Measurements from ENCODE around the gene HOXA9.

HOXA9 gene

GRCh38 chr7:27185854-27186667 is 20.7 kb upstream of the HOXA9 start:
- peaks cover 21% of the 10 kb centered on the region for H3K4me1 Mint-ChIP-seq (ENCODE audit: low read depth)
- peak overlapping the region; percentile 63 for H3K4me3 Mint-ChIP-seq
- H3K36me3 Mint-ChIP-seq (ENCODE audit: low read depth) = peaks cover 10% of the 10 kb centered on the region
- peak overlapping the region; percentile 87 for H3K27ac Mint-ChIP-seq
- H3K9me3 Mint-ChIP-seq = no peaks in the 10 kb centered on the region
- peaks cover 92% of the 10 kb centered on the region for H3K27me3 Mint-ChIP-seq (ENCODE audit: low read depth)

DNA sequence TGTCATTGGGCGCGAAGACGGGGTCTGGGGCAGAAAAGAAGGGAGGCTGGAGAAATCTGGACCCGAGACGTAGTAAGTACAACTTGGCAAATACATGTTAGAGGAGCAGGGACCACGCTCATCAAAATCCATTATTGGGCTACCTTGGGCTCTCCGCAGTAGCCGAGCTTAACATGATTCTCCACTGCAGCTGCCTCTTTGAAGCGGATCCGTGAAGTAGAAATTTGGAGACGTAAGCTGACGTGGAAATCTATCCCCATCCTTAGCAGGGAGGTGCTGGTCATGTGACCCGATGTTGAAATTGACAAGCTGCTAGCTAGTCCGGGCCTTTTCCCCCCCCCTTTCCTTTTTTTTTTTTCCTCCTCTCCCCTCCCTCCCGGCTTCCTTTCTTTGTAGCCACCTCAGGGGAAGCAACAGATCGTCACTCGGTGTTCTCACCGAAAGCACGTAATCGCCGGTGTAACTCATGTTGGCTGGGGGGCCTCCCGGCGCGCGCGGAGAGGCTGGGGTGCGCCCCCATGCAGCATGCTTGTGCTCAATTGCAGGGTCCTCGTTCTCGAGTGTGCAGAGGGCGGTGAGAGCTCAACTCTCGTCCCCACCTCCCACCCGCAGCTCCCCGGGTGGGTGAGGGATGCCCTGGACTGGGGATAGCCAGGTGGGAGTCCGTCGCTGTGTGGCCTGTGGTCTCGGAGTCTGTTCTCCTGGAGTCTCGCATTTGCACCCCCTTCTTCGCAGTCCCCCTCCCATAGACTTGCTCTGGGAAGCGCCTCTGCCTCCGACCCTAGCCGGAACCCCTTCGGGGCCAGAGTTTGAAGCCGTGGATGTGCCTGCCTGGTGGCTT is 19.9 kb upstream of the HOXA9 start, which contains the start of gene HOXA11:
Gene HOXA11, minus strand, starts transcription at position 220 of the 841 bp plus-strand sequence. Its CDS starts 88 bp downstream, at position 132.
- H3K9me3 Mint-ChIP-seq = no peaks in the 10 kb centered on the region
- H3K27me3 Mint-ChIP-seq (ENCODE audit: low read depth) = peaks cover 88% of the 10 kb centered on the region
- H3K4me1 Mint-ChIP-seq (ENCODE audit: low read depth) = peaks cover 21% of the 10 kb centered on the region
- H3K27ac Mint-ChIP-seq = peak within 1 kb of the TSS; percentile 87
- H3K4me3 Mint-ChIP-seq = peak within 1 kb of the TSS; percentile 63
- peaks cover 7% of the 10 kb centered on the region for H3K36me3 Mint-ChIP-seq (ENCODE audit: low read depth)

- Mint-ChIP-seq H3K4me1 (ENCODE audit: low read depth) (peaks cover 21% of the 10 kb centered on the region), H3K36me3 (ENCODE audit: low read depth) (peaks cover 4% of the 10 kb centered on the region), H3K4me3 (peak overlapping the region; percentile 42), H3K27me3 (ENCODE audit: low read depth) (peaks cover 86% of the 10 kb centered on the region), H3K27ac (peak overlapping the region; percentile 67), H3K9me3 (no peaks in the 10 kb centered on the region)
Observed at GRCh38 chr7:27184337-27185012, 19.1 kb upstream of the HOXA9 start.

DNA sequence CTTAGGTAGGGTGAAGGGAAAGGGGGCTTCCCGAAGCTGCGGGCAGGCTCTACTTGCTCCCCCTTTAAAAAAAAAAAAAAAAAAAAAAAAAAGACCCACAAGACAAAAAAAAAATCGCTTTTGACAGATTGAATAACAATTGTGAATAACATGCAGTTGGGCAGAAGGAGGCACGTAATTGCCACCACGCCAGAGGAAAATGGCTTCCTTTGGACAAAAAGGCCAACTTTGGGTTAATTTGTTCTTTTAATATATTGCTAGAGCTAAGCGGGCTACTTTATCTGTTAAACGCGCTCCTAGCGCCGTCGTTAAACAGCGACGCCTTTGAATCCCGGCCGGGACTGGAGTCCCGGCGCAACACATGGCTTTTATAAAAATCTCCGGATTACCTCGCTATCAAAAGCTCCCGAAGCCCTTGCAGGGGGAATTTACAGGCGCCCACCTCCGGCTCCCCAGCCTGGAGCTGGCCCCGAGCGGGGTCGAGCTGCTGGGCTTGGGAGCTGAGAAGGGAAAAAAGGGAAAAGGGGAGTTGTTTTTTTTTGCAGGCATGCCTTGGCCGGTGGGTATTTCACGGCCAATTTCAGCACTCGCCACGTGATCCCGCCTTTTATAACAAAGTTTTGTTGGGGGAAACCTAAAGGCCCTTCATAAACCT is 18.5 kb upstream of the HOXA9 start:
- Mint-ChIP-seq H3K9me3 (no peaks in the 10 kb centered on the region), H3K27ac (peak overlapping the region; percentile 31), H3K4me1 (ENCODE audit: low read depth) (peaks cover 23% of the 10 kb centered on the region), H3K27me3 (ENCODE audit: low read depth) (peaks cover 86% of the 10 kb centered on the region), H3K36me3 (ENCODE audit: low read depth) (peaks cover 4% of the 10 kb centered on the region), H3K4me3 (no peak overlapping the region)

DNA sequence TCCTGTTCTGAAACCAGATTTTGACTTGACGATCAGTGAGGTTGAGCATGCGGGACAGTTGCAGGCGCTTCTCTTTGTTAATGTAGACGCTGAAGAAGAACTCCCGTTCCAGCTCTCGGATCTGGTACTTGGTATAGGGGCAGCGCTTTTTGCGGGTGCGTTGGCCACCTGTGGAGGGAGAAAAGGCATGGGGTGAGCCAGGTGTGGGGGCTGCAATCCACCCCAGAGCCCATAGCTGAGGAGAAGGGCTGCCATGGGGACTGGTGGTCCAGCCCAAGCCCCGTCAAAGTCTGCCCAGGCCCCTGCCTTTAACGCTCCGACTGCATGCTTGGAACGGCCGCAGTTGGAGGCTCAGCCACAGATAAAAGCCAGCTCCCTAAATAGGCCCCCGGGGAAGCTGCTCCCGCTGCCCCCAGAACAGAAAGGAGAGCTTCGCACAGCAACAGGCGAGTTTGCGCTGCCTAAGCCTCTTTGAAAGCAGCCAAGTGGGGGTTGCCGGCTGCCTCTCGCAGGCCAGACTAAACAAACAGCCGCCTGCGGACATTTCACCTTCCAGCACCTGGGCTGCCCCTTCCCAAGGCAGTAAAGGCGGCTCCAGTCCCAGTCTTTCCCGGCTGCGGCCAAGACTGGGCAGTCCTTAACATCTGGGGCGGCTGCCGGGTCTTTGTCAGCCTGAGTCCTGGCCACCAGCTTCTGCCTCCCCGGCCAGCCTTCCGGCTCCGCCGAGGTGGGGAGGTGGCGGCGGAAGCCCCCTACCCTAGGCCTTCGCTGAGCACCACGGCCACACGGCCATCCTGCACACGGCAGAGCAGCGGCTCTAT is 17.7 kb upstream of the HOXA9 start:
- H3K4me1 Mint-ChIP-seq (ENCODE audit: low read depth) = peaks cover 18% of the 10 kb centered on the region
- H3K4me3 Mint-ChIP-seq = no peak overlapping the region
- peak overlapping the region; percentile 31 for H3K27ac Mint-ChIP-seq

DNA sequence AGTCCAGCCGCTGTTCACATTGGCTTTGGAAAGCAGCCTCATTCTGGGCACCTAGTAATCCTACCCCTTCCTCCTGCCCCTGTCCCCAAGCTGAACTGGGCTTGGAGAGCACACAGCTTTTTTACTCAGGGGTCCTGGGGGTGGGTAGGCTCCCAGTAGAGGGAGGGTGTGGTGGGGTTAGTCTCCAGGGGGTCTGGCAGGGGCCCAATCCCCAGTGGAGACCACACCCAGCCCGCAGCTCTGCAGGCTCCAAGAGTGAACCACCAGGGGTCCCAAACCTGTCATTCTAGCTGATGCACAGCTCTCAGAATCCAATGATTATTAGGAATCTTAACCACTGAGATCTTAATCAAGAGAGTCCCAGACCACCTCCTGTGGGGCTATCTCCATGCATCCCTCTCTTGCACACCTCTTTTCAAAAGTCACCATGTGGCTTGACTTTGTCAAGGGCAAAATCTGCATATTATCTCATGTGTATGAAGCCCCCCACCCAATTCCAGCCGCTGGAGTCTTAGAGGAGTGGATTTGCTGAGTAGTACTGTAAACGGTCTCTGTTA is 17.0 kb upstream of the HOXA9 start:
- Mint-ChIP-seq H3K27me3 (ENCODE audit: low read depth) (peaks cover 85% of the 10 kb centered on the region), H3K27ac (no peak overlapping the region), H3K9me3 (no peaks in the 10 kb centered on the region), H3K4me3 (no peak overlapping the region), H3K36me3 (ENCODE audit: low read depth) (peaks cover 4% of the 10 kb centered on the region), H3K4me1 (ENCODE audit: low read depth) (peaks cover 18% of the 10 kb centered on the region)

More for the DNA sequence above, 17.7 kb upstream of the HOXA9 start:
- H3K9me3 Mint-ChIP-seq = no peaks in the 10 kb centered on the region
- peaks cover 4% of the 10 kb centered on the region for H3K36me3 Mint-ChIP-seq (ENCODE audit: low read depth)
- H3K27me3 Mint-ChIP-seq (ENCODE audit: low read depth) = peaks cover 85% of the 10 kb centered on the region

DNA sequence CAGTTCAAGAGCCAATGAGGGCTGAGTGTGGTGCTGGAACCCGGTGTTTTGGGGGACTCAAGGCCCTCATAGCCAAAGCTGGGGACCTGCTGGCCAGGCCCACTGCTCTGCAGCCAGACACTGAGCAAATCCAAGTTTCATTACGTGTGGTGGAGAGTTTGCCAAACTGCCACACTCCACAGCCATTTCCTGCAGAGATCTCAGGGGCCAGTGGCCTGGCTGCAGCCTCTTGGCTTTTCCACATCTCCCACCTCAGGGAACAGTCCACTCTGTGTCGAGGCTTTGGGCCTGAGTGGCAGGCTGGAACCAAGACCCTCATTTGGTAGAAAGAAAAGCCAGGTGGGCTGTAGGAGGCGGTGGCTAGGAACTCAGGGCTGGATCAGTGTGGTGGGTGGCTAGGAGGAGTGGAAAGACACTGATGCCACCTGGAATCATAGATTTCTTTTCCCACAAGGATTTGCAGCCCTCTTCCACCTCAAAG is 16.5 kb upstream of the HOXA9 start:
- H3K9me3 Mint-ChIP-seq = no peaks in the 10 kb centered on the region
- no peak overlapping the region for H3K4me3 Mint-ChIP-seq
- peaks cover 4% of the 10 kb centered on the region for H3K36me3 Mint-ChIP-seq (ENCODE audit: low read depth)
- no peak overlapping the region for H3K27ac Mint-ChIP-seq
- H3K4me1 Mint-ChIP-seq (ENCODE audit: low read depth) = peaks cover 18% of the 10 kb centered on the region
- H3K27me3 Mint-ChIP-seq (ENCODE audit: low read depth) = peaks cover 80% of the 10 kb centered on the region

- Mint-ChIP-seq H3K27ac (no peak overlapping the region), H3K27me3 (ENCODE audit: low read depth) (peaks cover 69% of the 10 kb centered on the region), H3K4me1 (ENCODE audit: low read depth) (peaks cover 11% of the 10 kb centered on the region), H3K4me3 (no peak overlapping the region), H3K36me3 (ENCODE audit: low read depth) (peaks cover 4% of the 10 kb centered on the region), H3K9me3 (no peaks in the 10 kb centered on the region)
Observed at GRCh38 chr7:27180431-27181420, 15.4 kb upstream of the HOXA9 start.

GRCh38 chr7:27179503-27180430 is 14.4 kb upstream of the HOXA9 start:
- H3K36me3 Mint-ChIP-seq (ENCODE audit: low read depth) = peaks cover 2% of the 10 kb centered on the region
- H3K4me1 Mint-ChIP-seq (ENCODE audit: low read depth) = peaks cover 6% of the 10 kb centered on the region
- no peak overlapping the region for H3K27ac Mint-ChIP-seq
- no peak overlapping the region for H3K4me3 Mint-ChIP-seq
- peaks cover 65% of the 10 kb centered on the region for H3K27me3 Mint-ChIP-seq (ENCODE audit: low read depth)
- no peaks in the 10 kb centered on the region for H3K9me3 Mint-ChIP-seq

- H3K4me1 Mint-ChIP-seq (ENCODE audit: low read depth) = peaks cover 5% of the 10 kb centered on the region
- no peak overlapping the region for H3K27ac Mint-ChIP-seq
- H3K4me3 Mint-ChIP-seq = no peak overlapping the region
- H3K27me3 Mint-ChIP-seq (ENCODE audit: low read depth) = peaks cover 64% of the 10 kb centered on the region
- H3K36me3 Mint-ChIP-seq (ENCODE audit: low read depth) = no peaks in the 10 kb centered on the region
- H3K9me3 Mint-ChIP-seq = no peaks in the 10 kb centered on the region
Observed at GRCh38 chr7:27179030-27179429, 13.7 kb upstream of the HOXA9 start.

- Mint-ChIP-seq H3K4me1 (ENCODE audit: low read depth) (peaks cover 5% of the 10 kb centered on the region), H3K27ac (no peak overlapping the region), H3K36me3 (ENCODE audit: low read depth) (no peaks in the 10 kb centered on the region), H3K4me3 (no peak overlapping the region), H3K27me3 (ENCODE audit: low read depth) (peaks cover 59% of the 10 kb centered on the region), H3K9me3 (no peaks in the 10 kb centered on the region)
Observed at GRCh38 chr7:27178366-27178765, 13.0 kb upstream of the HOXA9 start.
